HEK293 (cell line): ENCODE data around the gene SRMS.
A peak's percentile ranks its signal among the peaks of the same experiment; 100 is the strongest.

Experiments
- CTCF ChIA-PET: fragments of 350-600 bp; formaldehyde crosslinking; extraction: SDS; loops from one replicate; lab custom pipeline; 2021; ENCODE audit warnings: antibody characterized with exemption; lab: Yijun Ruan, JAX
- POLR2A ChIA-PET: fragments of 300-600 bp; formaldehyde crosslinking; extraction: SDS; loops from one replicate; lab custom pipeline; 2020; ENCODE audit warnings: antibody characterized with exemption, inconsistent platforms; lab: Yijun Ruan, JAX
- H3K27ac ChIP-seq: fragments of 200-500 bp; sonication (Bioruptor generic); 2 replicates; pipeline ENCODE4 v1.5.1; 2014; ENCODE audit warnings: low read depth, low read length, control low read depth, inconsistent platforms; ENCODE audit errors: extremely low read depth
- H3K36me3 ChIP-seq, 2 experiments: fragments of 200-500 bp in 1 of 2; sonication (Bioruptor generic) in 1 of 2; 1 replicate in 1 of 2; 2 replicates in 1 of 2; pipeline ENCODE4 v1.5.1; 2014 to 2017; ENCODE audit warnings: inconsistent platforms in 2 of 2, low read length in 2 of 2; ENCODE audit not compliant: control insufficient read depth in 2 of 2, insufficient read depth in 1 of 2
- H3K4me1 ChIP-seq: fragments of 200-500 bp; sonication (Bioruptor generic); 2 replicates; pipeline ENCODE4 v1.5.1; 2014; ENCODE audit warnings: mild to moderate bottlenecking, low read length, inconsistent platforms; ENCODE audit not compliant: control insufficient read depth, insufficient read depth
- H3K4me3 ChIP-seq: 2 replicates; pipeline ENCODE4 v1.5.1; 2011; ENCODE audit warnings: low read depth, mild to moderate bottlenecking, control low read depth, low read length, moderate library complexity
- H3K9me3 ChIP-seq: fragments of 200-500 bp; sonication (Bioruptor generic); 2 replicates; pipeline ENCODE4 v1.5.1; 2014; ENCODE audit warnings: low read depth, low read length, inconsistent platforms; ENCODE audit not compliant: control insufficient read depth, insufficient read depth
- BCL11A ChIP-seq: fragments of 450-650 bp; formaldehyde crosslinking; IDR thresholded peaks from 2 replicates; pipeline ENCODE4 v1.5.1; 2016; ENCODE audit warnings: low read depth, missing biosample characterization, missing genetic modification characterization
- CTCF ChIP-seq: fragments of 450-650 bp; formaldehyde crosslinking; IDR thresholded peaks from 2 replicates; pipeline ENCODE4 v1.5.1; 2016; ENCODE audit warnings: missing biosample characterization, missing genetic modification characterization
- GLIS2 ChIP-seq: fragments of 450-650 bp; formaldehyde crosslinking; IDR thresholded peaks from 2 replicates; pipeline ENCODE4 v1.5.1; 2016; ENCODE audit warnings: missing biosample characterization, missing genetic modification characterization
- IKZF3 ChIP-seq: fragments of 450-650 bp; IDR thresholded peaks from 2 replicates; pipeline ENCODE4 v1.5.0; 2018; ENCODE audit warnings: missing biosample characterization, mild to moderate bottlenecking, missing genetic modification characterization, moderate library complexity
- KLF1 ChIP-seq: fragments of 450-650 bp; formaldehyde crosslinking; IDR thresholded peaks from 2 replicates; pipeline ENCODE4 v1.5.1; 2016; ENCODE audit warnings: missing biosample characterization, missing genetic modification characterization
- KLF9 ChIP-seq: fragments of 450-650 bp; formaldehyde crosslinking; IDR thresholded peaks from 2 replicates; pipeline ENCODE4 v1.5.1; 2016; ENCODE audit warnings: missing biosample characterization, missing genetic modification characterization, low read depth
- PATZ1 ChIP-seq: fragments of 450-650 bp; formaldehyde crosslinking; IDR thresholded peaks from 2 replicates; pipeline ENCODE4 v1.5.1; 2016; ENCODE audit warnings: missing biosample characterization, missing genetic modification characterization
- SP2 ChIP-seq: fragments of 450-650 bp; formaldehyde crosslinking; IDR thresholded peaks from 2 replicates; pipeline ENCODE4 v1.5.1; 2016; ENCODE audit warnings: missing biosample characterization, missing genetic modification characterization
- SP3 ChIP-seq: fragments of 450-650 bp; formaldehyde crosslinking; IDR thresholded peaks from 2 replicates; pipeline ENCODE4 v1.5.1; 2016; ENCODE audit warnings: missing biosample characterization, missing genetic modification characterization
- WT1 ChIP-seq: fragments of 450-650 bp; formaldehyde crosslinking; IDR thresholded peaks from 2 replicates; pipeline ENCODE4 v1.5.1; 2016; ENCODE audit warnings: missing biosample characterization, missing genetic modification characterization
- ZBTB10 ChIP-seq: fragments of 450-650 bp; formaldehyde crosslinking; IDR thresholded peaks from 2 replicates; pipeline ENCODE4 v1.5.1; 2016; ENCODE audit warnings: missing biosample characterization, missing genetic modification characterization
- ZBTB17 ChIP-seq: fragments of 450-650 bp; formaldehyde crosslinking; IDR thresholded peaks from 2 replicates; pipeline ENCODE4 v1.5.1; 2016; ENCODE audit warnings: missing biosample characterization, missing genetic modification characterization
- ZBTB26 ChIP-seq: fragments of 450-650 bp; formaldehyde crosslinking; optimal IDR thresholded peaks from 2 replicates; pipeline ENCODE3; 2016; ENCODE audit warnings: missing biosample characterization, mild to moderate bottlenecking, missing genetic modification characterization
- ZNF133 ChIP-seq: fragments of 450-650 bp; formaldehyde crosslinking; IDR thresholded peaks from 2 replicates; pipeline ENCODE4 v1.5.1; 2016; ENCODE audit warnings: missing biosample characterization, missing genetic modification characterization
- ZNF138 ChIP-seq: fragments of 450-650 bp; formaldehyde crosslinking; IDR thresholded peaks from 2 replicates; pipeline ENCODE4 v1.5.1; 2016; ENCODE audit warnings: missing biosample characterization, missing genetic modification characterization, borderline replicate concordance
- ZNF2 ChIP-seq: fragments of 450-650 bp; formaldehyde crosslinking; IDR thresholded peaks from 2 replicates; pipeline ENCODE4 v1.5.1; 2016; ENCODE audit warnings: missing biosample characterization, missing genetic modification characterization
- ZNF341 ChIP-seq: fragments of 450-650 bp; formaldehyde crosslinking; IDR thresholded peaks from 2 replicates; pipeline ENCODE4; 2016; ENCODE audit warnings: low read depth, missing biosample characterization, missing genetic modification characterization
- ZNF366 ChIP-seq: fragments of 450-650 bp; formaldehyde crosslinking; conservative IDR thresholded peaks from 2 replicates; pipeline ENCODE4 v1.5.1; 2016; ENCODE audit warnings: missing biosample characterization, missing genetic modification characterization
- ZNF394 ChIP-seq: fragments of 450-650 bp; formaldehyde crosslinking; IDR thresholded peaks from 2 replicates; pipeline ENCODE4 v1.5.1; 2016; ENCODE audit warnings: missing biosample characterization, missing genetic modification characterization, mild to moderate bottlenecking, moderate library complexity, borderline replicate concordance
- ZNF404 ChIP-seq: fragments of 450-650 bp; formaldehyde crosslinking; IDR thresholded peaks from 2 replicates; pipeline ENCODE4 v1.5.1; 2017; ENCODE audit warnings: missing biosample characterization, missing genetic modification characterization
- ZNF561 ChIP-seq: fragments of 450-650 bp; IDR thresholded peaks from 2 replicates; pipeline ENCODE4 v1.5.1; 2018; ENCODE audit warnings: missing biosample characterization, missing genetic modification characterization, borderline replicate concordance
- ZNF596 ChIP-seq: fragments of 450-650 bp; IDR thresholded peaks from 2 replicates; pipeline ENCODE4 v1.5.0; 2018; ENCODE audit warnings: missing biosample characterization, mild to moderate bottlenecking, missing genetic modification characterization, moderate library complexity
- ZNF639 ChIP-seq: fragments of 450-650 bp; formaldehyde crosslinking; IDR thresholded peaks from 2 replicates; pipeline ENCODE4 v1.5.1; 2016; ENCODE audit warnings: missing biosample characterization, missing genetic modification characterization
- ZNF654 ChIP-seq: fragments of 450-650 bp; formaldehyde crosslinking; IDR thresholded peaks from 2 replicates; pipeline ENCODE4 v1.5.1; 2016; ENCODE audit warnings: low read depth, missing biosample characterization, missing genetic modification characterization
- ZNF701 ChIP-seq: fragments of 450-650 bp; formaldehyde crosslinking; IDR thresholded peaks from 2 replicates; pipeline ENCODE4 v1.5.1; 2016; ENCODE audit warnings: missing biosample characterization, missing genetic modification characterization

Gene SRMS

GRCh38 chr20:63495741-63496595 lies 51.6 kb downstream of the SRMS start:
- Histone ChIP-seq H3K4me1 (no peaks in the 10 kb centered on the region), H3K36me3 (peaks cover 13 to 61% of the 10 kb centered on the region in 2 experiments; a peak in 2 of 3 replicates), H3K9me3 (no peaks in the 10 kb centered on the region), H3K4me3 (no peak overlapping the region), H3K27ac (no peak overlapping the region)
- ChIA-PET POLR2A (interaction anchor here (0.9 to 2.3 kb wide), 3 partner anchors 23 to 31 kb away, joined by 3 to 12 read pairs (median 3); partner anchors contain the start of gene PPDPF), CTCF (interaction anchor here (0.6 to 1.8 kb wide), 12 partner anchors 12 to 63 kb away, joined by 3 to 12 read pairs (median 4); partner anchors contain the start of gene PPDPF)
- TF ChIP-seq ZNF596 (tag by site-specific recombination) (peak; percentile 81), WT1 (peak; percentile 24; the same call in 1 of the 2 replicates), SP3 (no peak), ZNF701 (tag by site-specific recombination) (no peak), ZNF404 (tag by site-specific recombination) (no peak), BCL11A (tag by site-specific recombination) (peak; percentile 12; the same call in 1 of the 2 replicates), ZBTB17 (tag by site-specific recombination) (peak; percentile 17; the same call in 1 of the 2 replicates), ZNF561 (tag by site-specific recombination) (0 out of 2 replicates have a peak, but pooled peaks have one; percentile 55), ZNF639 (no peak), KLF1 (tag by site-specific recombination) (peak; percentile 60), CTCF (tag by site-specific recombination) (peak; percentile 84), ZNF138 (tag by site-specific recombination) (0 out of 2 replicates have a peak, but pooled peaks have one; percentile 5), IKZF3 (tag by site-specific recombination) (peak; percentile 42; the same call in 1 of the 2 replicates), ZBTB26 (peak; percentile 17), ZNF341 (tag by site-specific recombination) (peak; percentile 18; the same call in 1 of the 2 replicates), ZNF366 (tag by site-specific recombination) (peak; percentile 35; the same call in 1 of the 2 replicates), KLF9 (tag by site-specific recombination) (peak; percentile 59; the same call in 1 of the 2 replicates), SP2 (tag by site-specific recombination) (no peak), PATZ1 (tag by site-specific recombination) (peak; percentile 46), ZNF654 (tag by site-specific recombination) (peak; percentile 54), ZBTB10 (tag by site-specific recombination) (peak; percentile 80; the same call in 1 of the 2 replicates), GLIS2 (tag by site-specific recombination) (peak; percentile 83), ZNF133 (tag by site-specific recombination) (no peak), ZNF394 (tag by site-specific recombination) (peak; percentile 98), ZNF2 (tag by site-specific recombination) (peak; percentile 65; the same call in 1 of the 2 replicates)
